H1 (cell line): ENCODE data around the gene DAAM1. TPM values are rescaled to one million over a fixed set of nuclear protein-coding genes. Genes with fewer than 3 reads are reported as not detected.

ENCODE experiments used
- CTCF ChIA-PET: fragments of 300-600 bp; sonication (Branson Sonifier 250); formaldehyde crosslinking; loops from one replicate; lab custom pipeline; 2021; ENCODE audit not compliant: partially characterized antibody; lab: Charles Lee
- POLR2A ChIA-PET: fragments of 300-600 bp; sonication (Branson Sonifier 250); formaldehyde crosslinking; loops from one replicate; lab custom pipeline; 2021; ENCODE audit warnings: inconsistent platforms; ENCODE audit not compliant: partially characterized antibody; lab: Charles Lee
- DNase-seq, 2 experiments: peaks; one replicate each; pipeline versions ENCODE4 v3.0.0 to v3.0.0-alpha.2; 2010 to 2022; ENCODE audit warnings: low spot score in 2 of 2, low read depth in 1 of 2, mixed read lengths in 1 of 2
- FAIRE-seq: peaks from 2 replicates; lab custom pipeline; 2011; peaks lifted over from hg19 to GRCh38; lab: Jason Lieb, UNC
- H2AFZ ChIP-seq: 2 replicates; pipeline ENCODE4 v1.8.1; 2012; ENCODE audit warnings: low read length, inconsistent platforms
- H2AK5ac ChIP-seq: 2 replicates; pipeline ENCODE4 v1.6.1; 2013; ENCODE audit warnings: low read depth, low read length
- H2BK120ac ChIP-seq: replicated peaks from 2 replicates; pipeline ENCODE3; 2013; ENCODE audit warnings: low read depth, low read length, inconsistent platforms
- H2BK12ac ChIP-seq: 2 replicates; pipeline ENCODE4 v1.6.1; 2013; ENCODE audit warnings: low read depth, low read length
- H2BK15ac ChIP-seq: 2 replicates; pipeline ENCODE4 v1.6.1; 2013; ENCODE audit warnings: low read length
- H2BK20ac ChIP-seq: 2 replicates; pipeline ENCODE4 v1.6.1; 2013; ENCODE audit warnings: low read length
- H2BK5ac ChIP-seq: 2 replicates; pipeline ENCODE4 v1.6.1; 2013; ENCODE audit warnings: low read depth, low read length
- H3K14ac ChIP-seq: 2 replicates; pipeline ENCODE4 v1.6.1; 2013; ENCODE audit warnings: inconsistent platforms; ENCODE audit not compliant: insufficient read length
- H3K18ac ChIP-seq: 2 replicates; pipeline ENCODE4 v1.6.1; 2013; ENCODE audit warnings: low read length; ENCODE audit errors: extremely low read depth
- H3K23ac ChIP-seq: 2 replicates; pipeline ENCODE4 v1.6.1; 2013; ENCODE audit warnings: inconsistent platforms; ENCODE audit not compliant: insufficient read length
- H3K23me2 ChIP-seq: 2 replicates; pipeline ENCODE4 v1.6.1; 2013; ENCODE audit warnings: low read depth, low read length
- H3K27ac ChIP-seq: 2 replicates; pipeline ENCODE4 v1.6.1; 2011; ENCODE audit warnings: low read depth, low read length, inconsistent platforms
- H3K27me3 ChIP-seq, 4 experiments: replicated peaks in 1 of 4; 1 replicate in 1 of 4; 2 replicates in 3 of 4; pipeline versions ENCODE4 v1.6.1 to v1.8.1; 2011 to 2013; ENCODE audit warnings: low read length in 3 of 4, mild to moderate bottlenecking in 3 of 4, inconsistent platforms in 2 of 4, mixed read lengths in 2 of 4, moderate library complexity in 1 of 4; ENCODE audit not compliant: control insufficient read depth in 3 of 4, insufficient read depth in 3 of 4; ENCODE audit errors: extremely low read depth in 1 of 4
- H3K36me3 ChIP-seq, 4 experiments: 2 replicates each; pipeline versions ENCODE4 v1.6.1 to v1.8.1; 2011 to 2013; ENCODE audit warnings: mild to moderate bottlenecking in 4 of 4, low read length in 3 of 4, moderate library complexity in 2 of 4, control low read depth in 1 of 4, inconsistent platforms in 1 of 4; ENCODE audit not compliant: insufficient read depth in 4 of 4, control insufficient read depth in 2 of 4
- H3K4ac ChIP-seq: replicated peaks from 2 replicates; pipeline ENCODE3; 2013; ENCODE audit warnings: low read length, low read depth, mixed read lengths, inconsistent platforms; ENCODE audit not compliant: insufficient read length
- H3K4me1 ChIP-seq, 4 experiments: replicated peaks in 1 of 4; 1 replicate in 1 of 4; 2 replicates in 3 of 4; pipeline versions ENCODE4 v1.6.1 to v1.8.1; 2011 to 2013; ENCODE audit warnings: low read length in 3 of 4, inconsistent platforms in 2 of 4, mixed read lengths in 1 of 4; ENCODE audit not compliant: insufficient read depth in 4 of 4, control insufficient read depth in 3 of 4
- H3K4me2 ChIP-seq, 2 experiments: 2 replicates each; pipeline versions ENCODE4 v1.6.1 to v1.8.1; 2011 to 2013; ENCODE audit warnings: low read depth in 2 of 2, low read length in 2 of 2, control low read depth in 1 of 2, inconsistent platforms in 1 of 2, mild to moderate bottlenecking in 1 of 2; ENCODE audit not compliant: insufficient read depth in 1 of 2
- H3K4me3 ChIP-seq, 4 experiments: fragments of 200-600, 300-600 bp in 1 of 4; sonication (generic), shearing (Covaris generic), sonication (Bioruptor Twin) in 1 of 4; 2 replicates each; pipeline versions ENCODE4 v1.5.1 to v1.8.1; 2011 to 2016; ENCODE audit warnings: low read length in 4 of 4, low read depth in 3 of 4, control low read depth in 2 of 4, inconsistent platforms in 2 of 4, mild to moderate bottlenecking in 2 of 4, mixed read lengths in 1 of 4, moderate library complexity in 1 of 4; ENCODE audit not compliant: insufficient read depth in 2 of 4; ENCODE audit errors: extremely low read depth in 1 of 4
- H3K56ac ChIP-seq: replicated peaks from 2 replicates; pipeline ENCODE3; 2013; ENCODE audit warnings: low read depth, mild to moderate bottlenecking, mixed read lengths, low read length, inconsistent platforms; ENCODE audit not compliant: insufficient read length
- H3K79me1 ChIP-seq: 2 replicates; pipeline ENCODE4 v1.6.1; 2013; ENCODE audit warnings: low read depth, low read length, control low read depth
- H3K79me2 ChIP-seq, 2 experiments: 2 replicates each; pipeline versions ENCODE4 v1.6.1 to v1.8.1; 2012 to 2013; ENCODE audit warnings: low read length in 2 of 2, mild to moderate bottlenecking in 2 of 2, inconsistent platforms in 1 of 2; ENCODE audit not compliant: insufficient read depth in 2 of 2, control insufficient read depth in 1 of 2
- H3K9ac ChIP-seq, 4 experiments: replicated peaks in 1 of 4; 1 replicate in 1 of 4; 2 replicates in 3 of 4; pipeline versions ENCODE4 v1.6.1 to v1.8.1; 2011 to 2013; ENCODE audit warnings: low read depth in 3 of 4, low read length in 3 of 4, control low read depth in 2 of 4, mild to moderate bottlenecking in 2 of 4, moderate library complexity in 2 of 4, inconsistent platforms in 1 of 4; ENCODE audit errors: extremely low read depth in 1 of 4
- H3K9me3 ChIP-seq, 2 experiments: 2 replicates each; pipeline versions ENCODE4 v1.6.1 to v1.8.1; 2012 to 2013; ENCODE audit warnings: mild to moderate bottlenecking in 2 of 2, moderate library complexity in 2 of 2, control low read depth in 1 of 2, inconsistent platforms in 1 of 2, low read depth in 1 of 2, low read length in 1 of 2, mixed read lengths in 1 of 2; ENCODE audit not compliant: insufficient read depth in 2 of 2
- H4K20me1 ChIP-seq, 2 experiments: replicated peaks in 1 of 2; 2 replicates each; pipeline versions ENCODE3 to v1.8.1; 2011 to 2013; ENCODE audit warnings: inconsistent platforms in 2 of 2, low read length in 2 of 2, mild to moderate bottlenecking in 1 of 2; ENCODE audit not compliant: insufficient read depth in 2 of 2, control insufficient read depth in 1 of 2
- H4K5ac ChIP-seq: 2 replicates; pipeline ENCODE4 v1.6.1; 2013; ENCODE audit warnings: low read length, low read depth, mixed read lengths, inconsistent platforms; ENCODE audit not compliant: insufficient read length
- H4K8ac ChIP-seq: 2 replicates; pipeline ENCODE4 v1.8.0; 2013; ENCODE audit warnings: mild to moderate bottlenecking, moderate library complexity, low read length, inconsistent platforms; ENCODE audit not compliant: insufficient read depth; ENCODE audit errors: extremely low read depth
- H4K91ac ChIP-seq: replicated peaks from 2 replicates; pipeline ENCODE3; 2013; ENCODE audit warnings: low read length, mixed read lengths, inconsistent platforms; ENCODE audit not compliant: insufficient read length
- BCL11A ChIP-seq, 2 experiments: IDR thresholded peaks; one replicate each; pipeline ENCODE4 v1.6.1; 2011; ENCODE audit warnings: low read depth in 2 of 2, low read length in 2 of 2, mild to moderate bottlenecking in 2 of 2
- KDM4A ChIP-seq: IDR thresholded peaks from one replicate; pipeline ENCODE4 v1.7.1; 2012; ENCODE audit warnings: low read depth, mild to moderate bottlenecking, moderate library complexity, low read length, inconsistent platforms; ENCODE audit not compliant: severe bottlenecking
- KDM5A ChIP-seq: fragments of 200-600 bp; IDR thresholded peaks from 2 replicates; pipeline ENCODE4 v1.7.1; 2012; ENCODE audit warnings: mild to moderate bottlenecking, low read length, inconsistent platforms, mixed read lengths
- MAFK ChIP-seq: IDR thresholded peaks from 2 replicates; pipeline ENCODE4 v1.6.1; 2012; ENCODE audit warnings: low read depth, mild to moderate bottlenecking, improper control_type of control experiment, low read length
- POLR2A ChIP-seq, 2 experiments: IDR thresholded peaks; 1 replicate in 1 of 2; 2 replicates in 1 of 2; pipeline ENCODE4 v1.6.1; 2011; ENCODE audit warnings: low read depth in 2 of 2, low read length in 2 of 2, mild to moderate bottlenecking in 2 of 2; ENCODE audit errors: control extremely low read depth in 1 of 2
- POLR2AphosphoS5 ChIP-seq: IDR thresholded peaks from 2 replicates; pipeline ENCODE4 v1.6.1; 2011; ENCODE audit warnings: low read depth, low read length
- POU5F1 ChIP-seq: IDR thresholded peaks from 2 replicates; pipeline ENCODE4 v1.6.1; 2011; ENCODE audit warnings: low read depth, mild to moderate bottlenecking, low read length, moderate library complexity
- RXRA ChIP-seq: IDR thresholded peaks from 2 replicates; pipeline ENCODE4 v1.6.1; 2011; ENCODE audit warnings: low read depth, mild to moderate bottlenecking, low read length, moderate library complexity; ENCODE audit not compliant: insufficient read depth
- SP2 ChIP-seq: IDR thresholded peaks from 2 replicates; pipeline ENCODE4 v1.6.1; 2012; ENCODE audit warnings: mild to moderate bottlenecking, low read length, inconsistent platforms
- TCF12 ChIP-seq: IDR thresholded peaks from 2 replicates; pipeline ENCODE4 v1.6.1; 2011; ENCODE audit warnings: low read depth, mild to moderate bottlenecking, low read length
- YY1 ChIP-seq: IDR thresholded peaks from 2 replicates; pipeline ENCODE4 v1.6.1; 2011; ENCODE audit warnings: low read depth, mild to moderate bottlenecking, low read length
- WGBS, 2 experiments: shearing (Covaris generic) in 1 of 2; methylation state at CpG; one replicate each; pipeline versions ENCODE4 v1.1.6 to v1.1.7; 2013 to 2015; ENCODE audit warnings: low lambda C conversion rate in 2 of 2, mixed read lengths in 2 of 2, inconsistent platforms in 1 of 2, low coverage in 1 of 2, missing lambda C conversion rate in 1 of 2; ENCODE audit not compliant: insufficient replicate concordance in 2 of 2, insufficient coverage in 1 of 2, insufficient read length in 1 of 2; ENCODE audit errors: extremely low coverage in 1 of 2, missing lambda C conversion rate in 1 of 2; 5-methylcytosine and 5-hydroxymethylcytosine counted together
- polyA plus RNA-seq, 7 experiments: library from polyadenylated mRNA; depleted of rRNA in 3 of 7; stranded (reverse) in 5 of 7; unstranded in 2 of 7; fragments of >200 nt in 5 of 7; fragments of 200-250 nt in 2 of 7; gene quantifications; 1 replicate in 5 of 7; 2 replicates in 1 of 7; 4 replicates in 1 of 7; pipeline versions ENCODE4 v1.2.1 to v1.2.3, GENCODE V29; 2011 to 2013; ENCODE audit warnings: missing spikeins in 2 of 7, mixed read lengths in 2 of 7
- total RNA-seq: library from RNA; stranded (reverse); fragmentation: NEBNext Ultra II Directional; extraction: Animal tissue kit (Norgen Biotek cat#: 25700); gene quantifications from 2 replicates; pipeline ENCODE4 v1.2.1, GENCODE V29; 2021
- TF ChIP-seq, protein P1 (sequence below): IDR thresholded peaks from 2 replicates; pipeline ENCODE4 v1.6.1; 2012; ENCODE audit warnings: inconsistent platforms
- TF ChIP-seq, protein P2 (sequence below), 3 experiments: IDR thresholded peaks; 1 replicate in 2 of 3; 2 replicates in 1 of 3; pipeline versions ENCODE4 v1.5.1 to v1.6.1; 2011; ENCODE audit warnings: low read length in 3 of 3, mild to moderate bottlenecking in 3 of 3, inconsistent platforms in 2 of 3, low read depth in 1 of 3, moderate library complexity in 1 of 3; ENCODE audit not compliant: insufficient read depth in 1 of 3; ENCODE audit errors: control extremely low read depth in 1 of 3

DAAM1 gene
- total and polyA plus RNA-seq, 2 of the 8 experiments (the other 6 are each of a cell fraction or from before 2014, with no cell fraction given) = 5.0 to 44.9 TPM

DNA sequence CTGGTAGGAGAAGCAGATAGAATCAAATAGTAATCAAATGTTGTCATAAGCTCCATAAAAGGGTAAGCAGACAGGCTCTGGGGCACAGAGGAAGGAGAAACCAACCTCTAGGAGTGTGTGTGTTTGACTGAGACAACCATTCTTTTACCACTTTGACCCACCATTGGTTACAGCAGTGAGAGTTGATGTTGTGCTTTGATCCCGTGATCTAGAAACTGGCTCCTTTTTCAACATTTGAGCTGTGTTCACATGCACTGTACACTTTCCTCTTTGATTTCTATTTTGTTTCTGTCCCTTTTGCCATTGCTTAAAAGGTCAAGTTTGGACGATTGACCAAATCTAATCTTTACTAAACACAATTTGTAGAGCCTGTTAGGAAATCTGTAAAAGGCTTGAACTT lies 108.0 kb downstream of the DAAM1 start:
- no peak overlapping the region for H4K8ac ChIP-seq
- H3K79me2 ChIP-seq = no peaks in the 10 kb centered on the region
- no peak overlapping the region for H3K14ac ChIP-seq
- no peak overlapping the region for H3K27ac ChIP-seq
- H3K4me3 ChIP-seq = no peak overlapping the region
- H4K20me1 ChIP-seq = no peaks in the 10 kb centered on the region
- ChIA-PET POLR2A (no interaction called here), CTCF (interaction anchor here (0.6 to 3.3 kb wide), 5 partner anchors 9 to 172 kb away, joined by 3 to 9 read pairs (median 3); no protein-coding TSS in a partner anchor)
- no peak overlapping the region for H2BK15ac ChIP-seq
- no peaks in the 10 kb centered on the region for H3K9me3 ChIP-seq
- no peak for DNase-seq
- H3K4ac ChIP-seq = no peak overlapping the region
- H3K56ac ChIP-seq = no peak overlapping the region
- peaks cover 0 to 8% (median 0%) of the 10 kb centered on the region in 4 experiments; a peak in 3 of 8 replicates for H3K36me3 ChIP-seq
- H3K9ac ChIP-seq = no peak overlapping the region
- H3K79me1 ChIP-seq = no peaks in the 10 kb centered on the region
- no peak overlapping the region for H4K5ac ChIP-seq
- H2BK5ac ChIP-seq = no peak overlapping the region
- no peak overlapping the region for H2BK20ac ChIP-seq
- H3K23ac ChIP-seq = no peak overlapping the region
- H3K18ac ChIP-seq = no peak overlapping the region
- no peaks in the 10 kb centered on the region for H3K4me1 ChIP-seq
- no peak for FAIRE-seq
- H3K4me2 ChIP-seq = no peak overlapping the region
- no peak overlapping the region for H2AFZ ChIP-seq
- 88% methylated on average over 2 of the region's 2 CpGs; no CpG with 5 or more reads in 1 of the 2 experiments for WGBS, 2 experiments
- H3K23me2 ChIP-seq = no peaks in the 10 kb centered on the region
- no peak overlapping the region for H4K91ac ChIP-seq
- no peak overlapping the region for H2AK5ac ChIP-seq
- no peak overlapping the region for H2BK12ac ChIP-seq
- no peak overlapping the region for H2BK120ac ChIP-seq
- H3K27me3 ChIP-seq = no peaks in the 10 kb centered on the region
- TF ChIP-seq MAFK = no peak
- TF ChIP-seq, protein P1, sequence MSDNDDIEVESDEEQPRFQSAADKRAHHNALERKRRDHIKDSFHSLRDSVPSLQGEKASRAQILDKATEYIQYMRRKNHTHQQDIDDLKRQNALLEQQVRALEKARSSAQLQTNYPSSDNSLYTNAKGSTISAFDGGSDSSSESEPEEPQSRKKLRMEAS = no peak
- TF ChIP-seq POU5F1 = no peak
- TF ChIP-seq YY1 = no peak
- no peak for TF ChIP-seq KDM5A
- TF ChIP-seq TCF12 = no peak
- no peak for TF ChIP-seq KDM4A
- TF ChIP-seq POLR2AphosphoS5 = no peak
- no peak for TF ChIP-seq SP2
- TF ChIP-seq POLR2A (IDR thresholded peaks at IDR 0.05; ENCODE audit: control extremely low read depth in 1 of 2, low read depth in 2 of 2, low read length in 2 of 2) = no peak
- no peak for TF ChIP-seq RXRA
- TF ChIP-seq, protein P2, sequence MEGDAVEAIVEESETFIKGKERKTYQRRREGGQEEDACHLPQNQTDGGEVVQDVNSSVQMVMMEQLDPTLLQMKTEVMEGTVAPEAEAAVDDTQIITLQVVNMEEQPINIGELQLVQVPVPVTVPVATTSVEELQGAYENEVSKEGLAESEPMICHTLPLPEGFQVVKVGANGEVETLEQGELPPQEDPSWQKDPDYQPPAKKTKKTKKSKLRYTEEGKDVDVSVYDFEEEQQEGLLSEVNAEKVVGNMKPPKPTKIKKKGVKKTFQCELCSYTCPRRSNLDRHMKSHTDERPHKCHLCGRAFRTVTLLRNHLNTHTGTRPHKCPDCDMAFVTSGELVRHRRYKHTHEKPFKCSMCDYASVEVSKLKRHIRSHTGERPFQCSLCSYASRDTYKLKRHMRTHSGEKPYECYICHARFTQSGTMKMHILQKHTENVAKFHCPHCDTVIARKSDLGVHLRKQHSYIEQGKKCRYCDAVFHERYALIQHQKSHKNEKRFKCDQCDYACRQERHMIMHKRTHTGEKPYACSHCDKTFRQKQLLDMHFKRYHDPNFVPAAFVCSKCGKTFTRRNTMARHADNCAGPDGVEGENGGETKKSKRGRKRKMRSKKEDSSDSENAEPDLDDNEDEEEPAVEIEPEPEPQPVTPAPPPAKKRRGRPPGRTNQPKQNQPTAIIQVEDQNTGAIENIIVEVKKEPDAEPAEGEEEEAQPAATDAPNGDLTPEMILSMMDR (IDR thresholded peaks at IDR 0.05; ENCODE audit: control extremely low read depth in 1 of 3, insufficient read depth in 1 of 3, low read depth in 1 of 3, low read length in 3 of 3) = no peak
- TF ChIP-seq BCL11A (IDR thresholded peaks at IDR 0.05; ENCODE audit: low read depth in 2 of 2, low read length in 2 of 2) = no peak
